Mesenchymal stem cell (in vitro differentiated cells and primary cell): ENCODE results near the gene CYTH1.
A peak's percentile ranks its signal among the peaks of the same experiment; 100 is the strongest.

Experiments
- DNase-seq: peaks from one replicate; pipeline ENCODE4 v3.0.0-alpha.2; 2013
- H2AFZ ChIP-seq: one replicate; pipeline ENCODE4 v1.6.1; 2013; ENCODE audit warnings: low read depth, mild to moderate bottlenecking, control low read depth, inconsistent platforms, low read length, moderate library complexity
- H2AK5ac ChIP-seq: 2 replicates; pipeline ENCODE4 v1.6.1; 2013; ENCODE audit warnings: low read length, moderate library complexity, mild to moderate bottlenecking, inconsistent platforms; ENCODE audit not compliant: severe bottlenecking
- H2BK120ac ChIP-seq: one replicate; pipeline ENCODE4 v1.6.1; 2013; ENCODE audit warnings: low read depth, mild to moderate bottlenecking, inconsistent platforms, low read length, moderate library complexity
- H2BK12ac ChIP-seq, 2 experiments: one replicate each; pipeline ENCODE4 v1.6.1; 2013; ENCODE audit warnings: inconsistent platforms in 2 of 2, low read length in 2 of 2, mild to moderate bottlenecking in 2 of 2, moderate library complexity in 2 of 2, control low read depth in 1 of 2
- H2BK15ac ChIP-seq: one replicate; pipeline ENCODE4 v1.6.1; 2013; ENCODE audit warnings: mild to moderate bottlenecking, low read depth, inconsistent platforms; ENCODE audit not compliant: poor library complexity, severe bottlenecking
- H2BK5ac ChIP-seq: 2 replicates; pipeline ENCODE4 v1.6.1; 2013; ENCODE audit warnings: low read depth, mild to moderate bottlenecking, low read length, control low read depth, inconsistent platforms; ENCODE audit not compliant: poor library complexity, severe bottlenecking
- H3K14ac ChIP-seq, 2 experiments: one replicate each; pipeline ENCODE4 v1.6.1; 2013; ENCODE audit warnings: inconsistent platforms in 2 of 2, low read length in 2 of 2, control low read depth in 1 of 2, mild to moderate bottlenecking in 1 of 2, moderate library complexity in 1 of 2
- H3K18ac ChIP-seq, 2 experiments: one replicate each; pipeline ENCODE4 v1.6.1; 2013; ENCODE audit warnings: inconsistent platforms in 2 of 2, low read length in 2 of 2, control low read depth in 1 of 2, low read depth in 1 of 2, mild to moderate bottlenecking in 1 of 2
- H3K23ac ChIP-seq, 2 experiments: one replicate each; pipeline ENCODE4 v1.6.1; 2013; ENCODE audit warnings: inconsistent platforms in 2 of 2, low read length in 2 of 2, mild to moderate bottlenecking in 2 of 2, moderate library complexity in 2 of 2, control low read depth in 1 of 2
- H3K27ac ChIP-seq: 2 replicates; pipeline ENCODE4 v1.5.1; 2013; ENCODE audit warnings: mild to moderate bottlenecking, moderate library complexity, low read length, control low read depth, inconsistent platforms; ENCODE audit not compliant: poor library complexity, severe bottlenecking
- H3K27me3 ChIP-seq, 2 experiments: 2 replicates each; pipeline versions ENCODE4 v1.6.1 to v1.7.0; 2013; ENCODE audit warnings: low read length in 2 of 2, mild to moderate bottlenecking in 2 of 2, moderate library complexity in 2 of 2, control low read depth in 1 of 2, inconsistent platforms in 1 of 2; ENCODE audit not compliant: control insufficient read depth in 1 of 2, insufficient read depth in 1 of 2
- H3K36me3 ChIP-seq, 2 experiments: 2 replicates each; pipeline versions ENCODE4 v1.6.1 to v1.7.0; 2013; ENCODE audit warnings: low read length in 2 of 2, control low read depth in 1 of 2, inconsistent platforms in 1 of 2, low read depth in 1 of 2, mild to moderate bottlenecking in 1 of 2; ENCODE audit not compliant: insufficient read depth in 2 of 2, control insufficient read depth in 1 of 2
- H3K4ac ChIP-seq, 2 experiments: one replicate each; pipeline ENCODE4 v1.6.1; 2013; ENCODE audit warnings: inconsistent platforms in 2 of 2, low read length in 2 of 2, mild to moderate bottlenecking in 2 of 2, moderate library complexity in 2 of 2, control low read depth in 1 of 2, low read depth in 1 of 2
- H3K4me1 ChIP-seq: 2 replicates; pipeline ENCODE4 v1.6.1; 2013; ENCODE audit warnings: low read depth, low read length, control low read depth; ENCODE audit not compliant: control insufficient read depth, insufficient read depth
- H3K4me2 ChIP-seq: 2 replicates; pipeline ENCODE4 v1.6.1; 2013; ENCODE audit warnings: low read length, mild to moderate bottlenecking, inconsistent platforms; ENCODE audit not compliant: poor library complexity, severe bottlenecking
- H3K4me3 ChIP-seq, 2 experiments: 2 replicates each; pipeline versions ENCODE4 v1.5.1 to v1.7.0; 2013; ENCODE audit warnings: low read length in 2 of 2, mild to moderate bottlenecking in 2 of 2, control low read depth in 1 of 2, low read depth in 1 of 2; ENCODE audit not compliant: insufficient read depth in 1 of 2
- H3K79me1 ChIP-seq: replicated peaks from 2 replicates; pipeline ENCODE4 v1.6.1; 2013; ENCODE audit warnings: mild to moderate bottlenecking, control low read depth, low read length, inconsistent platforms; ENCODE audit not compliant: poor library complexity, severe bottlenecking
- H3K9ac ChIP-seq: 2 replicates; pipeline ENCODE4 v1.7.0; 2013; ENCODE audit warnings: mild to moderate bottlenecking, low read length, moderate library complexity
- H3K9me3 ChIP-seq: 2 replicates; pipeline ENCODE4 v1.7.0; 2013; ENCODE audit warnings: mild to moderate bottlenecking, low read length; ENCODE audit not compliant: control insufficient read depth
- H4K8ac ChIP-seq: one replicate; pipeline ENCODE4 v1.6.1; 2013; ENCODE audit warnings: inconsistent platforms, mild to moderate bottlenecking, low read length, moderate library complexity
- H4K91ac ChIP-seq: one replicate; pipeline ENCODE4 v1.6.1; 2013; ENCODE audit warnings: mild to moderate bottlenecking, low read length, inconsistent platforms
- WGBS: methylation state at CpG from one replicate; pipeline ENCODE4 v1.1.7; 2013; ENCODE audit warnings: mixed read lengths; 5-methylcytosine and 5-hydroxymethylcytosine counted together

Gene CYTH1

GRCh38 chr17:78723957-78724356 is 58.1 kb downstream of the CYTH1 start:
- H3K9ac ChIP-seq: no peak overlapping the region
- peak overlapping the region in 1 of 2 experiments; percentile 25 for H3K18ac ChIP-seq

GRCh38 chr17:78723001-78723796 is 58.9 kb downstream of the CYTH1 start:
- Histone ChIP-seq H2BK5ac (no peak overlapping the region), H4K8ac (peak overlapping the region; percentile 79), H3K14ac (peak overlapping the region in 1 of 2 experiments; percentile 92), H4K91ac (peak overlapping the region; percentile 75), H2BK120ac (no peak overlapping the region), H3K18ac (peak overlapping the region; percentile 7 to 25), H3K23ac (peak overlapping the region in 1 of 2 experiments; percentile 84), H3K27me3 (no peaks in the 10 kb centered on the region), H2BK12ac (peak overlapping the region in 1 of 2 experiments; percentile 70), H3K27ac (peak overlapping the region; percentile 13), H3K9me3 (no peaks in the 10 kb centered on the region), H3K36me3 (peaks cover 0 to 4% of the 10 kb centered on the region in 2 experiments), H3K4me2 (peak overlapping the region; percentile 90), H3K79me1 (peaks cover 41% of the 10 kb centered on the region), H2AK5ac (no peak overlapping the region), H3K4me1 (peaks cover 24% of the 10 kb centered on the region), H3K9ac (peak overlapping the region; percentile 12), H2AFZ (no peak overlapping the region), H2BK15ac (peak overlapping the region; percentile 68), H3K4ac (no peak overlapping the region), H3K4me3 (peak overlapping the region; percentile 40 to 68)
- peak; percentile 61 for DNase-seq
- 11% methylated on average over 22 of the region's 25 CpGs for WGBS

More at GRCh38 chr17:78723957-78724356, 58.1 kb downstream of the CYTH1 start:
- H4K91ac ChIP-seq: peak overlapping the region; percentile 54
- H3K4me2 ChIP-seq: no peak overlapping the region
- no peak overlapping the region for H3K4me3 ChIP-seq
- no peak overlapping the region for H3K14ac ChIP-seq
- H2AK5ac ChIP-seq: no peak overlapping the region
- no peak for DNase-seq
- no peak overlapping the region for H2BK15ac ChIP-seq
- no peaks in the 10 kb centered on the region for H3K27me3 ChIP-seq
- H4K8ac ChIP-seq: no peak overlapping the region
- no peak overlapping the region for H3K4ac ChIP-seq
- H2BK5ac ChIP-seq: no peak overlapping the region
- peaks cover 0 to 4% of the 10 kb centered on the region in 2 experiments for H3K36me3 ChIP-seq
- H2BK12ac ChIP-seq: no peak overlapping the region
- no peaks in the 10 kb centered on the region for H3K9me3 ChIP-seq
- H3K4me1 ChIP-seq: peaks cover 24% of the 10 kb centered on the region
- 72% methylated on average over 8 of the region's 8 CpGs for whole genome bisulfite sequencing
- no peak overlapping the region for H2AFZ ChIP-seq
- no peak overlapping the region for H3K27ac ChIP-seq
- H3K23ac ChIP-seq: no peak overlapping the region
- peaks cover 36% of the 10 kb centered on the region for H3K79me1 ChIP-seq
- H2BK120ac ChIP-seq: no peak overlapping the region

- Histone ChIP-seq H3K27me3 (no peaks in the 10 kb centered on the region), H3K9ac (peak overlapping the region; percentile 12), H2BK15ac (peak overlapping the region; percentile 75), H2BK5ac (no peak overlapping the region), H3K23ac (no peak overlapping the region), H3K4me1 (peaks cover 30% of the 10 kb centered on the region), H3K79me1 (peaks cover 33% of the 10 kb centered on the region), H3K9me3 (no peaks in the 10 kb centered on the region), H3K4ac (peak overlapping the region in 1 of 2 experiments; percentile 63), H4K91ac (no peak overlapping the region), H3K4me2 (no peak overlapping the region), H2BK120ac (no peak overlapping the region), H3K27ac (no peak overlapping the region), H3K18ac (peak overlapping the region in 1 of 2 experiments; percentile 48), H3K4me3 (no peak overlapping the region), H2AFZ (no peak overlapping the region), H3K14ac (peak overlapping the region in 1 of 2 experiments; percentile 53), H4K8ac (no peak overlapping the region), H3K36me3 (no peaks in the 10 kb centered on the region), H2BK12ac (peak overlapping the region in 1 of 2 experiments; percentile 87), H2AK5ac (no peak overlapping the region)
- DNase-seq: no peak
- WGBS: 66% methylated on average over 7 of the region's 7 CpGs
Measured at GRCh38 chr17:78722246-78722761, 59.8 kb downstream of the CYTH1 start.

- Histone ChIP-seq H2BK12ac (no peak overlapping the region), H2BK120ac (no peak overlapping the region), H3K9me3 (no peaks in the 10 kb centered on the region), H2BK5ac (no peak overlapping the region), H3K27ac (no peak overlapping the region), H3K27me3 (no peaks in the 10 kb centered on the region), H3K4me2 (no peak overlapping the region), H3K4me1 (peaks cover 37% of the 10 kb centered on the region), H3K36me3 (no peaks in the 10 kb centered on the region), H2AFZ (no peak overlapping the region), H2AK5ac (no peak overlapping the region), H3K79me1 (peaks cover 26% of the 10 kb centered on the region), H3K4ac (no peak overlapping the region), H3K18ac (no peak overlapping the region), H3K14ac (no peak overlapping the region), H2BK15ac (no peak overlapping the region), H3K4me3 (no peak overlapping the region), H4K8ac (no peak overlapping the region), H3K9ac (no peak overlapping the region), H4K91ac (no peak overlapping the region), H3K23ac (no peak overlapping the region)
- DNase-seq: no peak
- 92% methylated on average over 3 of the region's 4 CpGs for WGBS
Measured at GRCh38 chr17:78719630-78720298, 62.3 kb downstream of the CYTH1 start.
